Measurements from ENCODE around the gene EPX. TPM values are rescaled to one million over a fixed set of nuclear protein-coding genes. Genes with fewer than 3 reads are reported as not detected.

Gene EPX
- total RNA-seq, 4 donors from 2014 or later = not detected

DNA sequence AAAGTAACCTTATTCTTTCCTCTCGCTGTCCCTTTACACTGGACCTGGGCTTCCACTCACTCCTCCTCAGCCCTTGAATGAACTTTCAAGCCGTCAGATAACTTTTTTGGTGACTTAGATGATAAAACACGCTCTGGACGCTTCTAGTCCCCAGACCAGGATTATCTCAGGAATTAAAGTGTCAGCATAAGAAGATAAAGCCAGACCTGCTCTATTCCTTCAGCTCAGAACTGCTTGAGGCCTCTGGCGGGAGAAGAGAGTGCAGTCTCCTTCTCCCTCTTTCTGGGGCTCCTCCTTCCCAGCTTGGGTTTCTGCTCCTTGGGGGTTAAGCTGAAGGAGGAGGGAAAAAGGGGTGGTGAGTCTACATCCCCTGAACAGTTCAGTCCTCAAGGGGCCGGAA lies 52.4 kb downstream of the EPX start:
- DNase-seq (ENCODE audit: low spot score) (no peak), ATAC-seq (ENCODE audit: low FRiP score) (no peak)
- TF ChIP-seq, protein P1, sequence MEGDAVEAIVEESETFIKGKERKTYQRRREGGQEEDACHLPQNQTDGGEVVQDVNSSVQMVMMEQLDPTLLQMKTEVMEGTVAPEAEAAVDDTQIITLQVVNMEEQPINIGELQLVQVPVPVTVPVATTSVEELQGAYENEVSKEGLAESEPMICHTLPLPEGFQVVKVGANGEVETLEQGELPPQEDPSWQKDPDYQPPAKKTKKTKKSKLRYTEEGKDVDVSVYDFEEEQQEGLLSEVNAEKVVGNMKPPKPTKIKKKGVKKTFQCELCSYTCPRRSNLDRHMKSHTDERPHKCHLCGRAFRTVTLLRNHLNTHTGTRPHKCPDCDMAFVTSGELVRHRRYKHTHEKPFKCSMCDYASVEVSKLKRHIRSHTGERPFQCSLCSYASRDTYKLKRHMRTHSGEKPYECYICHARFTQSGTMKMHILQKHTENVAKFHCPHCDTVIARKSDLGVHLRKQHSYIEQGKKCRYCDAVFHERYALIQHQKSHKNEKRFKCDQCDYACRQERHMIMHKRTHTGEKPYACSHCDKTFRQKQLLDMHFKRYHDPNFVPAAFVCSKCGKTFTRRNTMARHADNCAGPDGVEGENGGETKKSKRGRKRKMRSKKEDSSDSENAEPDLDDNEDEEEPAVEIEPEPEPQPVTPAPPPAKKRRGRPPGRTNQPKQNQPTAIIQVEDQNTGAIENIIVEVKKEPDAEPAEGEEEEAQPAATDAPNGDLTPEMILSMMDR (IDR thresholded peaks at IDR 0.05) = no peak

DNA sequence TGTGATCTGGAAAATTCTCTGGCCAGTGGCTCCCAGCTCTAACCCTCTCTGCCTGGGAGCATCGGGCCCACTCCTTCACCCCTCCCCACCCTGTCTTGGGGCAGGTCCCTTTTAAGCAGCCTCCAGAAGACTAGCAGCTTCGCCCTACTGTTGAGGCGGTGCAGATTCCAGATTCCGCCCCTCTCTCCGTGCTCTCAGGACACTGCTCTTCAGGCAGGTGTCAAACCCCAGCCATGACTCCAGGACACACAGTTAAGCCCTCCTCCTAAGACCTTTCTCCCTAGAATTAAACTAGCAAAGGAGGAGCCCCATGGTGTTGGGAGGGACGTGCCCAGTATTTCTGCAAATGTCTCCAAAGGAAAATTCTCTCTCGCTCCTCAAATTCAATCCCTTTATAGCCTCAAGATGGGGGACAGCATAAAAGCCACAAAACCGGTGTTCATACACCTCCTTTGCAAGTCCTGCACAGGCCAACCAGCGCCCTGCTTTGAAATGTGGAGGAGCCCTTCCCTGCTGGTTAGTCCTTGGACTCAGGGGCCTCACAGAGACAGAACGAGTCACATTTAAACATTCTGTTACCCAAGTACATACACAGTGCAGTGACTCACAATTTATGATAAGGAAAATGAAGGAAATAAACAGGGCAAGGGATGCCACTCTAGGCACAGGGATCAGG lies 53.0 kb downstream of the EPX start:
- ATAC-seq (ENCODE audit: low FRiP score) (no peak), DNase-seq (ENCODE audit: low spot score) (no peak)
- TF ChIP-seq, protein P1 (IDR thresholded peaks at IDR 0.05) = no peak

DNA sequence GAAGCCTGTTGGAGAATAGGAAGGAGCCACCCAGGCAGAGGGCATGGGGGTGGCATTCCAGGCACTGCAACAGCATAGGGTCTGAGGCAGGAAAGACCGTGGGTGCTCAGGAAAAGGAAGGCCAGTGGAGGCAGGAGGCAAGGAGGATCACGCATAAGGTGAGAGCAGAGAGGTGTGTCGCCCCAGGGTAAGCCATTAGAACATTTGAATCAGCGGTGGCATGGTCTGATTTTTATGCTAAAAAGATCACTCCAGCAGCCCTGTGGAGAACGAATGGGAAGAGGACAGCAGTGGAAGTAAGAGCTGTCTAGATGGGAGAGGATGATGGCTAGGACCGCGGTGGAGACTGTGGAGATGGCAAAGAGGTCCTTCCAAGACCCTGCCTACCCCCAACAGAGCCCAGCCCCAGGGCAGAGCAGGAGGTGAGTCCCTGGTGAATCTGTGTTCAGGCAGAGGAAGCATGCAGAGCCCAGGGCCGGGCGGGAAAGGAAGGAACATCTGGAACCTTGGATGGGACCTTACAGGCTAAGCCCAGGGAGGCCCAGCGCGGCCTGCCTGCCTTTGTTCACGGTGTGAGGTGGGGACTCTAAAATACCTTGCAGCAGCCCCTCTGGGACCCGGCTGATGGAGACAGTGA lies 53.7 kb downstream of the EPX start:
- TF ChIP-seq, protein P1 (IDR thresholded peaks at IDR 0.05) = no peak
- ATAC-seq (ENCODE audit: low FRiP score) (no peak), DNase-seq (ENCODE audit: low spot score) (no peak)

DNA sequence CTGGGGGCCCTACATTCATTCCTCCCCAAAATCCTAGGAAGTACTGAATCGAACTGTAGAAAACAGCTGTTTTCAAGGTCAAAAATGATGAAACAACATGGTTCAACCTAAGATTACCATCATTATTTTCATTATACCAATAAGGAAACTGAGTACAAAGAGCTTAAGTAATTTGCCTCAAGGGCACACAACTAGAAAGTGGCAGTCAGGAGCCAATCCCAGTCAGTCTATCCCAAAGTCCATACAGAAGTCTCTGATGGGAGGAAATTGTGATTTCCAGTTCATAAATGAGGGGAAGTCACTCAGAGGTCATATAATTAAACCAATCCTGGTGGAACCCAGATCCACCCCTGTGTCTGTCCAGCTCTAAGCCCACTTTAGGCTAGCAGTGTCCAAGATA lies 54.3 kb downstream of the EPX start:
- ATAC-seq (ENCODE audit: low FRiP score) (no peak), DNase-seq (ENCODE audit: low spot score) (no peak)
- TF ChIP-seq, protein P1 (IDR thresholded peaks at IDR 0.05) = no peak

DNA sequence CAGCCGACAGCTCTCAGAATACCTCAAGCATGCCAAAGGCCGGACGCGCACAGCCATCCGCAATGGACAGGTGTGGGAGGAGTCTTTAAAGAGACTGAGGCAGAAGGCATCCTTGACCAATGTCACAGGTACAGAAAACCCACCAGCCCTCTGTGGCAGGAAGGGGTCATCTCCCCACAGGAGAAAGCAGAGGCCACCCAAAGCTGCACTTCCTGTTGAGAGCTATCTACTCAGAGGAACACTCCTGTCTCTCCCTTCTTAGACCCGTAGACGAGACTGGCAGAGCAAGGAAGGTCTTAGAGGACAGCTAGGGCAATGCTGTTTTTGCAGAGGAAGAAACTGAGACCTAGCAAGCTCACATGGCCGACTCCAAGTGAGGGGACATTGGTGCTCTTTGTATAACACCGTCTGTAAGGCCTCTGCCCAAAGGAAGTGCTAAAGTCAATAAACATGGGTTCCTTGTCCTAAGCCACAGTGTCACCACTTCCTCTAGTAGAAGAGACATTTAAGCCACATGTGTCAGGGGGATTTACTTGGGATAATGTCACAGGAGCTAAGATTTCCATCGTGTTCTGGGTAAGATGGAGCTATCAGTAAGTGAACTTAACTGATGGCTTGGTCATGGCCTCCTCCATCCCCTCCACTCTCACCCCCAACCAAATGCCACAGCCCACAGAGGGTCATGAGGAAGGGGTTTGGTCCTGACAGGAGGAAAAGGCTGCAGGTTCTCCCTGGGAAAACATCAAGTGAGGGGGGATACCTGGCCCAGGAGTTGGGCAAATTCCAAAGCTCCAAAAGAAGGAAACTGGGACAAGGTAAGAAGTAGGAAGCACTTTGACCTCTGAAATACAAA lies 55.2 kb downstream of the EPX start:
- TF ChIP-seq, protein P1 (IDR thresholded peaks at IDR 0.05) = no peak
- no peak for DNase-seq (ENCODE audit: low spot score)
- ATAC-seq (ENCODE audit: low FRiP score) = no peak

DNA sequence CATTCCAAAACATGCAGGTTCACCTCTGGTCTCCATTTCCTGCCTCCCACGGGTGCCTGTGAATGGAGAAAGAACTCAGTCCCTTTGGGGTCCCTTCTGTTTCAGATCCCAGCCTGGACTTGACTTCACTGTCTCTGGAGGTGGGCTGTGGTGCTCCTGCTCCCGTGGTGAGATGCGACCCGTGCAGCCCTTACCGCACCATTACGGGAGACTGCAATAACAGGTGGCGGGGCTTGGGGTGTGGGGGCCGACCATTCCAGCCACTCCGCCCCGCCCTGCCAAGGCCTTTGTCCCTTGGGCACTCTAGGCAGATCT lies 56.4 kb downstream of the EPX start:
- TF ChIP-seq, protein P1 (IDR thresholded peaks at IDR 0.05) = no peak
- no peak for DNase-seq (ENCODE audit: low spot score)
- no peak for ATAC-seq (ENCODE audit: low FRiP score)

Measured in omental fat pad (tissue), 4 donors.